Lung microvascular endothelial cell (primary cell): Measurements from ENCODE around the gene TCTN2. TPM values are rescaled to one million over a fixed set of nuclear protein-coding genes. Genes with fewer than 3 reads are reported as not detected.

Experiments used
- DNase-seq, 2 donors: peaks; one replicate each; pipeline versions ENCODE4 v3.0.0 to v3.0.0-alpha.2; 2010; ENCODE audit warnings: low read depth in 2 of 2
- total RNA-seq: library from RNA; depleted of rRNA; stranded (reverse); fragments of >200 nt; gene quantifications from 2 replicates; pipeline ENCODE4 v1.2.1, GENCODE V29; 2014

TCTN2 gene
- total RNA-seq, 1 donor from 2014 or later: 3.8 TPM

DNA sequence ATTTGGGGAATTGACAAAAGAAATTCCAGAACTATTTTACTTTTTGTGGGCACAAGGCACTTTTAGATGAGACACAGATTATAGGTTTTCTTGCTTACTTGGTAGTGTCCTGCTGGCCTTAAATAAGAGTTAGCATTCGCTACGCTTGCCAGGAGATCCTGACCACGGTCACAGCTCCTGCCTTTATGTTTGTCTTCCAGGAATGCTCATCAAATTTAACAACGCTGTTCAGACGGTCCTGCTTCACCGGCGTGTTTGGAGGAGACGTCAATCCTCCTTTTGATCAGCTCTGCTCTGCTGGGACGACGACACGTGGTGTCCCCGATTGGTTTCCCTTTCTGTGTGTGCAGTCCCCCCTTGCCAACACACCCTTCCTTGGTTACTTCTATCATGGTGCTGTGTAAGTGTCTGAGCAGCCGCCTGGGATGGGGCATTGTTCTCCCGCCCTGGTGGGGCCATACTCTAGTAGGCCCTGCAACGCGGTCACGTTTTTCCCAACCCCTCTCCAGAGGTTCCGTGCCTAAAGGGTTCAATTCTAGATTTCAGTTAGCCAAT, 15.8 kb downstream of the TCTN2 start:
- no peak for DNase-seq

DNA sequence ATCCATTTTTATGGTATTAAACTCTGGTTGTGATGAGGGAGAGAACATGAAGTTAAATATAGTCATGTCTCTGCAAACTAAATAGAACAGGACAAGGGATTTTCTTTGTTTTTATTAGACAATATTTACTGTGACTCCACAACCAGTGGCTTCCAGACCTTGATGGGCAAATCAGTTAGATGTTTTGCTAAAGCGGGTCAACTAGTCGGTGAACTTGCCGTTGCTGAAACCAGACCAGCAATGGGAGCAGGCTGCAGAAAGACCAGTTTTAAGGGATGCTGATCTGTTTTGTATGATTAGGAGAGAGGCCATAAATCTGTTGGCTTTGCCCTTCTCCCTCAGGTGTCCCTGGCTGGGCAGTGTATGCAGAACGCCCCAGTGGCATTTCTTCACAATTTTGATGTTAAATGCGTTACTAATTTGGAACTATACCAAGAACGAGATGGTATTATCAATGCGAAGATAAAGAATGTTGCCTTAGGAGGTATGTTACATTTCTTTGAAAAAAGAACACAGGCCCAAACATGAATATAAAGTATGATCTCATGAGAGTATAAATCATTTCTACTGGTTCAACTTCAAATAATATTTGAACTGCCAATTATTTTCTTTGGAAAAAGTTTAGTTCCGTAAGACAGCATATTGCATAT, 19.4 kb downstream of the TCTN2 start:
- no peak for DNase-seq

DNA sequence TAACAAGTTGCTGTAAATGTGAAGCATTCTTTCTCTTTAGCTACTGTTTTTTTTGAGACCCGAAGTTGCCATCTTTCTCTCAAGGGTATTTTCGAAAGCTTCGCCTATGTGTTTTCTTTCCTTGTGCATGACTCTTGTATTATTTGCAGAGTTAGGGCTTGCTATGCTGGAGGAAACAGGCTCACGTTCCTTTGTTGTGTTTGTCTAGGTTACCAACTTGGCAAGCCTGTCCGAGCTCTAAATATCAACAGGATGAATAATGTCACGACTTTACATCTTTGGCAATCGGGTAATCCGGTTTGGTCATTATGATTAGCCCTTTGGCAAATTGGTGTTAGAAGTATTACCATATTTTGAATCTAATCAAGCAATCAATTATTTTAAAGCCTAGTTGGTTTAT, 25.3 kb downstream of the TCTN2 start:
- DNase-seq: peak in 1 of 2 donors; percentile 9

DNA sequence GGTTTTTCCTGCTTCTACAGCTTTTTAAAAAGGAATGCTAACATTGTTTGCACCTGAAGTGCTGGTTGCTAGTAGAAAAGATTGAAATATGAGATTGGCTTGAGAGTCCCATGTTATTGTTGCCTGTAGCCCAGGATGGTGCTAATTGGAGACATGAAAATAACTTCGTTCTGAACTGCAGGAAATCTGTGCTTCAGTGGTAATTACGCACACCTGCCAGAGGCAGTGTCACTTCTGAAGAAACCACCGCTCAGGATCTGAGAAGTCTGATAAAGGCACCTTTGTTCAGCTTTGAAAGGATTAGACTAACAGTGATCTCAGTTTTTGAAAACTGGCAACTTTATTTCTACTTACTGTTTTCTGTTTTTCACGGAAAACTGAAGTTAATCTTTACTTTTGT, 25.7 kb downstream of the TCTN2 start:
- no peak for DNase-seq

DNA sequence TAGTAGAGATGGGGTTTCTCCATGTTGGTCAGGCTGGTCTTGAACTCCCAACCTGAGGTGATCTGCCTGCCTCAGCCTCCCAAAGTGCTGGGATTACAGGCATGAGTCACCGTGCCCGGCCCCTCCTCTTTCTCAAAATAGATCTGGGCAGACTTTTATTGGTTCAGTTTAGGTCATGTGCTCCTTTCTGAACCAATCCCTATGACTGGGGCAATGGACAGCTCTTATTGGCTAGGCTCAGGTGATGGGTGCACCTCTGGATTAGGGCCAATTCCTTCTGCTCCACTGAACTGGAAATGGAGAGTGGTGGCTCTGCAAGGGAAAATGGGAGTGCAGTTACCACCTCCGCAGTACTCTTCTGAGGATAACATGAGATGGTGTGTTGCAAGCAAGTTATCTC, 35.0 kb downstream of the TCTN2 start:
- no peak for DNase-seq

DNA sequence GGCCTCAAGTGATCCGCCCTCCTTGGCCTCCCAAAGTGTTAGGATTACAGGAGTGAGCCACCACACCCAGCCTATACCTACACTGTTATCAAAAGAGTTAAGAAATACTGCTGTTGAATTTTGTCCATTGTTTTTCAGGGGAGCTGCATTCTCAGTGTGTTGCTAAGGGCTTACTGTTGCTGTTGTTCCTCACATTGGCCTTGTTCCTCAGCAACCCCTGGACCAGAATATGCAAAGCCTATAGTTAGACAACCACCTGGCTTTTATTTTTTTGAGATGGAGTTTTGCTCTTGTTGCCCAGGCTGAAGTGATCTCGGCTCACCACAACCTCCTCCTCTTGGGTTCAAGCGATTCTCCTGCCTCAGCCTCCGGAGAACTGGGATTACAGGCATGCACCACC, 36.6 kb downstream of the TCTN2 start:
- no peak for DNase-seq

DNA sequence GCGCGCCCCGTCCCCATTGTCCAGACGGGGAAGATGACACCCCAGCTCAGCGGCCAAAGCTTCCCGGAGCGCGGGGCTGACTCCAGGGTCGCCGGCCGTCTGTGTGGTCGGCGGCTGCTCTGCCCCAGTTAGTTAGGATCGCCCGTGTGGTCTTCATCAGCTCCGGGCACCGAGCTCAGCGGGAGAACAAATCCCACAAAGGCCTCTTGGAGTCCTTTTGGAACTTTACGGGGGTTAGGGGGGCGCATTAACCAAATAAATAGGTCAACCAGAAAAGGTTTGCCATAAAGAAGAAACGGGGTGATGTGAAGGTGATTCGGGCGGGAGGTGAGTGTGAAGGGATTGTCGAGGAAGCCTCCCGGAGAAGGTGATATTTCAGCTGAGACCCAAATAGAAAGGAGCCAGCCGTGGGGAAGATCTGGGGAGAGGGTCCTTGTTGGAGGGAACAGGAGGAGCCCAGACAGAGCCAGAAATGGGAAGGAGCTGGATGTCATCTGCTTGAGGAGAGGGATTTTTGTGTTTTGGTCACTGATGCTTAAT, 41.9 kb downstream of the TCTN2 start:
- peak; percentile 25 to 37 for DNase-seq

DNA sequence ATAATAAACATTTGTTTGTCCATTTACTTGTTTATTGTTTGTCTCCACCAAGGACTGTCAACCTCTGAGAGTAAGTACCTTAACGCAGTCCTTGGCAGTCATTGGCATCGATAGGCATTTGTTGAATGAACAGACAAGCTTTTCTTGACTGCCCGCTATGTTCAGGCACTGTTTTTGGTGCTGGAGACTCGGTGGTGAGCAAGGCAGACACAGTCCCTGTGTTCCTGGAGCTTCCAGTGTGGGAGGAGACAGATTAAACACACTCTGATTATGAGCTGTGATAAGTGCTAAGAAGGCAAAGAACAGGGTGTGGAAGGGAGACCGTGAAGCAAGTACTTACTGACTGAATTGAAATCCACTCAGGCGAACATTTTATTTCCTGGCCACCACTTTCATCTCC, 42.5 kb downstream of the TCTN2 start:
- peak in 1 of 2 donors; percentile 20 for DNase-seq

DNA sequence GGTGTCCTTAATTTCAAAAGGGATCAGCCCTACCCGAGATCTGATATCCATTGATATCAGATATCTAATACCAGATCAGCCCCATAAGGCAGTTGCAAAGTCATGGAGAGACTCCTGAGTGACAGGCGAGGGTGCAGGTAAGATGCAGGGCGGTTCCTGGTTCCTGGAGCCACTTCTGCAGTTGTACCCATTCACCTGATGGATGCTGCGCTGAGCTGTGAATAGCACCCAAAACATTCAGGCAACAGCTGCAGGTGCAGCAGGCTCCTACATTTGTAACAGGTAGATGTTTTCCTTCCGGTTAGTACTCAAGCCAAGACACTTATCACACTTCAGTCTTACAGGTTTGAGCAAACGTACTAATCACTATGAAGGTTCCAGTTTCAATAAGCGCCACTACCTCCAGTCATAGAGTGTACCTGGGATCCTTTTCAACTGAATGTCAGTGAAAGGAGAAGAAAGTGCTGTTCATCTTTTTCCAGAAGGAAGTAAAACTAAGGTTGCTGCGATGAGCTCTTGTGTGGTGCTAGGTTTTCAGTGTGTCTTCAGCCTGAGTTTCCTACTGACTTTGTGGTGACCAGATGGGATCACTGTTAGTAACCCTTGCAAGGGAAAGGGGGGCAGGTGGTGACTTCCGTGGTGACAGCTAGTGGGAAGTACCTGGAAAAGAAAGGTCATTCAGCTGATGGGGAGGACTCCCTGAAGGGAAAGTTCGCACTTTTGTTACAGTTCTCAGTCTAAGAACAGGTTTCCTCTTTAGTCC, 43.1 kb downstream of the TCTN2 start:
- DNase-seq: no peak

DNA sequence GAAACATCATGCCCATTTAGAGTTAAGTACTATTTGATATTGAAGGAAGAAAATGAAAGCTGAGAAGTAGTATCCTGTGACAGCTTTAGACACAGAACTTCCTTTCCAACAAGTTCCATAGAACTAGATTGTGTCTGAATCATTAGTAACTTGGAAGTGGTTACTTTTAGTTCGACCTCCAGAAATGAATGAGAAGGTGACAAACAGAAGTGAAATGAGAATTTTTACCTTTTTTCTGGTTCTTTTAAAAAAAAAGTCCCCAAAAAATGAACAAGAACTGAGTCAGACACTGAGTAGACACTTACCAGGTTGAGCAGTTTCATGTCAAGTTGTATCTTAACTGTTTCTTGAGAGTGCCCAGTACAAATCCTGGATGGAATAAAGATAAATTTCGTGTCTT, 44.3 kb downstream of the TCTN2 start:
- DNase-seq: peak in 1 of 2 donors; percentile 16

DNA sequence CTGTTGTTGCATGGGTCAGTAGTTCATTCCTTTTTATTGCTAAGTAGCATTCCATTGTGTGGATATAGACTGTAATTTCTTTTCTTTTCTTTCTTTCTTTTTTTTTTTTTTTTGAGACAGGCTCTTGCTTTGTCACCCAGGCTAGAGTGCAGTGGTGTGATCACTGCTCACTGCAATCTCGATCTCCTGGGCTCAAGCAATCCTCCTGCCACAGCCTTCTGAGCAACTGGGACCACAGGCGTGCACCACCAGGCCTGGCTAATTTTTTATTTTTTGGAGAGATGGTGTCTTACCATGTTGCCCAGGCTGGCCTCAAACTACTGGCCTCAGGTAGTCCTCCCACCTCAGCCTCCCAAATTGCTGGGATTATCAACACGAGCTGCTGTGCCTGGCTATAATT, 46.4 kb downstream of the TCTN2 start:
- no peak for DNase-seq

DNA sequence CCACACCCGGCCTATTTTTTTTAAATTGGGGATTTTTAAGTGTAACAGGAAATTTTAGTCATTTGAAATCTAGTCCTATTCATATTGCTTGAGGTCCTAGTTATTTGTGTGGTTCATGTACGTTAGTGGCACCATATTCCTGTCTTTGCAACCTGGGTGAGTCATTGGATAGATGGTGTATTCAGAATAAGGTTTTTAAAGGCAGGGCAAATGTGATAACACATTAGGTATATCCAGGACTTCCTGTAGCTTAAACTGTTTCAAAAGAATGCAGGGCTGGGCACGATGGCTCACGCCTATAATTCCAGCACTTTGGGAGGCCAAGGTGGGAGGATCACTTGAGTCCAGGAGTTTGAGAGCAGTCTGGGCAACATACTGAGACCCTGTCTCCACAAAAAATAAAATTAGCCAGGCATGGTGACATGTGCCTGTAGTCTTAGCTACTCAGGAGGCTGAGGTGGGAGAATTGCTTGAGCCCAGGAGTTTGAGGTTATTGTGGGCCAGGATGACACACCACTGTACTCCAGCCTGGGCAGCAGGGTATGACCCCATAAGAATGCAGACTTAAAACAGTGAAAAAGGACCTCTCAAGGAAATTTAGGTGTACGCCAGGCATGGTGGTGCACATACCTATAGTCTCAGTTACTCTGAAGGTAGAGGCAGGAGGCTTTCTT, 49.4 kb downstream of the TCTN2 start:
- DNase-seq: no peak

DNA sequence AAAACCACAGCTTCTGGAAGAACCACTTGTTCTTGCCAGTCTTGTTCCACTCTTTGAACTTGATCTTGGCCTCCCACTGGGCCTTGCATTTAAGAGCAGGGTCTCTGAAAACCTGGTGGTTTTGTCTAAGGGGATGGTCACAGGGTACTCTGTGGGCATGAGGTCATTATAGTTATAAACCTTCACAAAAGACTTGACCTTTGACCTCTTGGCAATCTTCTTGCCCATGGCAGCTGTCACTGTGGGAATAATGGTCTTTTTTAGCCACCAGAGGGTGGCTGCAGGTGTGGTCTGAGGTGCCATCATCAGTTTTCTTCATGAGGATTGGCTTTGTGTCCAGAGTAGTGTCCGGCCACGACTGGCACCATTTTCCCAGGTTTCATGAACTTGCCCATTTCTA, 50.3 kb downstream of the TCTN2 start:
- no peak for DNase-seq

DNA sequence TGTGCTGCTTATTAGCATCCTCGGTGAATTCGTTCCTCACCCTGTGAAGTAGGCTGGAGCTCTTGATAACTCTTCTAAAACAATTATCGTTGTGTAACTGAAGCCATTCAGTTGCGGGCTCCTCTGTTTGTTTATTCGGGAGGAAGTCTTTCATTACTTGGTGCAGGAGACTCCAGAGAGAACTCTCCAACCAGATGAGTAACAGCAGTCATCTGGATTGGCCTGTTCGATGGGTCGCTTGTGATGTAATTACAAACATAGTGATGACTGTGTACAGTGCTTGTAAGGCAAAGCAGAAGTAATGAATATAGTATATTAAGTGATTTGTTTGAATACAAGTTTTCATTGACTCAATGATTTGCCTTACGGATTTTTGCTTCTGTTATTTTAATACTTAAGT, 52.1 kb downstream of the TCTN2 start:
- no peak for DNase-seq

DNA sequence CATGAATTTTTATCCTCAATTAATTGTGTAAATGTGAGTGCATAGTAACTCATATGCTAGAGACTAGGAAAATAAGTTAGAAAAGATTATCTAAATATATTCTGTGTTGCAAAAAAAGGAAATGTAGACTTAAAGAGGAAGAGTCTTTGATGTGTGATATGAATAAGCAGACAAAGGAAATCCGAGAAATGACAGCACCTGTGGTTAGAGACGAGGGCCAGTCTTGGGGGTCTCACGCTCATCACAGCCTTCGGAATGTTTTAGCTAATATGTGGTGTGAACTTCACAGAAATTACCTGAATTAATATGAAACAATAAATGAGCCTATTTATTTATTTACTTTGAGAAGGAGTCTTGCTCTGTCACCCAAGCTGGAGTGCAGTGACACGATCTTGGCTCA, 52.9 kb downstream of the TCTN2 start:
- DNase-seq: no peak

DNA sequence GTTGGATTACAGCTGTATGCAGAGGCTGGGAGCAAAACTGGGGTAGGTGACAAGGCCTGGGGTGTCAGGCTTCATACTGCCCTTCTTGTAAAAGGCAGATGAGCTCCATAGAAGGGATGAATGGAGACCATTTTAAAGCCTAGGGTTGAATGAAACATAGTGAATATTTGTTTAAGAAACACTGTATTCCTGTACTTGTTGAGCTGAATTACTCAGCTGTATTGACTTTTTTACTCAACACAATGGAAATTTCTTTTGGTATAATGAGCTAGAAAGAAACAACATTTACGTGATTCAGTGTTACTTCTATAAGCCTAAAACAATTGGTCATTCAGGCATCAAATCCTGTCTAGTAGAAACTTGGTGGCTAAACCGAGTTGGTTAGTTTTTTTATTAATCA, 55.3 kb downstream of the TCTN2 start:
- DNase-seq: no peak

DNA sequence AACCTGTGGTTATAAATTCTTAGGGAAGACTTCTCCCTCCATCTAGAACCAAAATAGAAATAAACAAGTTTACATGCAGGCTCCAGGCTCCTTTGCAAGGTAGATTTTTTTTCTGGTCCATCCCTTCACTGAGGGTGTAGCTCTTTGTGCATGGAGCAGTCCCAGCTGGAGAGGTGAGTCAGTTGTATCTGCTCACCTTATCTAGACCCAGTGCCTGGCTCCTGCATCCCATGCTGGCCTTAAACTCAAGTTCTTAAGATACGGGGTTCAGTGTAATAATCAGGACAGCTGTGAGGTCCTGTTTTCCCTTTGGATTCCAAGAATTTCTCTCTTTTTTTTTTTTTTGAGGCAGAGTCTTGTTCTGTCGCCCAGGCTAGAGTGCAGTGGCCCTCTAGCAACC, 56.0 kb downstream of the TCTN2 start:
- DNase-seq: no peak

DNA sequence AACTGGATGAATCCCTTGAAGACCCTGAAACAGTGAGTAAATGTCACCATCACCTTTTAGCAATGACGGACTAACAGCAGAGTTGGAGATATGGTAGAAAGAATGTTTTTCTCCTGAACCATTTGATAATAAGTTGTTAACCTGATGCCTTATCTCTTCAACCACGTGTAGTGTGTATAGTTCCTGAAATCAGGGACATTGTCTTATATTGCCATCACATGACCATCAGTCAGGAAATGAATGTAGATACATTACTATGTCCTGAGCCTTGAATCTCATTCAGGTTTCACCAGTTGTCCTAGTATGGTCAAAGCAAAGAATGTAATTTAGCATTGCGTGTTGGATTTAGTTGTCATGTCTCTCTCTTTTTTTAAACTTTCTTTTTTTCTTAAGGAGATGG, 57.0 kb downstream of the TCTN2 start:
- DNase-seq: no peak

DNA sequence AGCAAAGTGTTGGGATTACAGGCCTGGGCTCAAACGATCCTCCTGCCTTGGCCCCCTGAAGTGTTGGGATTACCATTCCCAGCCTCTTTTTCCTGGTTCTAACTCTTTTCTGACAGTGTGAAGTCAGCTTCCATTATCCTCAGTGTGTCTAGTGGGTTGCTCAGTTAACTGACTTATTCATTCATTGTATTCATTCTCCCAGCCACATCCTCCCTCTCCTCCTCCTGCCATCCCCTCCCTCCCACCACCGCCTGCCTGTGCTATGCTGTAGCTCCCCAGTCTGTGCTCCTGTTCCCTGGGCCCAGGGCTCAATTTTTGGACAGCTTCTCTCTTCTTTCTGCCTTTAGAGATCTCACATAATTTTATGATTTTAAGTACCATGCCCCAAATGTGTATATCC, 60.7 kb downstream of the TCTN2 start:
- DNase-seq: no peak

DNA sequence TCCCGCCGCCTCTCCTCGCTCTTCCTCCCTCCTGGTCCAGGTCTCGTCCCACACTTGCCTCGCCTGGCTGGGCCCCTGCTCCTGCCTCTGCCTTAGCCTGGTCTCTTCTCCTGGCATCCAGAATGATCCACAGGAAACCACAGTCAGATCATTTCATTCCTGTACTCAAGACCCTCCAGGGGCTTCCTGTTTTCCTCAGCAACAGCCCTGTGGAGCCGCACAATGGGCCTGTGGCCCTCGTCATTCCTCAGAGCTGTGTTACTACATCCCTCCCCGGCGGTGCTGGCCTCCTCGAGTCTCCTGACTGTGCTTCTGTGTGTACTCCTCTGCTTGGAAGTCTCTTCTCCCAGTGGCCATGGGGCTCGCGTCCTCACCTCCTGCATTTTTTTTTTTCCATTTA, 61.3 kb downstream of the TCTN2 start:
- DNase-seq: peak in 1 of 2 donors; percentile 49

DNA sequence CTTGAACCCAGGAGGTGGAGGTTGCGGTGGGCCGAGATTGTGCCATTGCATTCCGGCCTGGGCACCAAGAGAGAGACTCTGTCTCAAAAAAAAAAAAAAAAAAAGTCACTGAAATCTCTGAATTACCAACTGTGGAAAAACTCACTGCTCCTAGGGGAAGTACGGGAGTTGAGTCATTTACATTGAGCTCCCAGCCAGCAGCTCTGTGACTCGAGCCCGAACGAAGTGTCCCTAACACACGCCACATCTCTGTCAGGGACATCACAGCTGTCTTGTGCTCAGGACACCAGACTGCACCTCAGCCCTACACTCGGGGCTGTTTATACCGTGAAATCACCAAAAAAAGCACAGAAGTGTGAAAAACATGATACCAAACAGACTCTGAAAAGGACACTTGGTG, 62.3 kb downstream of the TCTN2 start:
- no peak for DNase-seq

DNA sequence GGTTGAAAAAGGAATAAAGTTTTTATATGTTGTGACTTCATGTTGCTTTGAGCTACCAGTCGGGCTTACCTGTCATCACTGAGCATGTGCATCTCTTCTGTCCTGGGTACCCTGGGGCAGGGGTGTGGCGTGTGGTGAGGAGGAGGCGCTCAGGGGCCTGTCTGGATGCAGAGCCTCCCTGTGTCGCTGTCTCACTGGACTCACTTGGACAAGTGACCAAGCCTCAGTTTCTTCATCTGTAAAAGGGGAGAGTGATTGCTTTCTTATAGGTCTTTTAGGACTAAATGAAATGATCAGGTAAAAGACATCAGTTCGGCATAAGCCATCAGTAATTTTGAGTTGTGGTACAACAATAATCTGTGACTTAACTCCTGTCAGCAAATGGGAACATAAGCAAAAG, 63.4 kb downstream of the TCTN2 start:
- no peak for DNase-seq
